ENCODE measurements around the gene TASOR2. TPM values are rescaled to one million over a fixed set of nuclear protein-coding genes. Genes with fewer than 3 reads are reported as not detected.

The TASOR2 gene
- total RNA-seq, 1 experiment from 2014 or later = 80.3 TPM

DNA sequence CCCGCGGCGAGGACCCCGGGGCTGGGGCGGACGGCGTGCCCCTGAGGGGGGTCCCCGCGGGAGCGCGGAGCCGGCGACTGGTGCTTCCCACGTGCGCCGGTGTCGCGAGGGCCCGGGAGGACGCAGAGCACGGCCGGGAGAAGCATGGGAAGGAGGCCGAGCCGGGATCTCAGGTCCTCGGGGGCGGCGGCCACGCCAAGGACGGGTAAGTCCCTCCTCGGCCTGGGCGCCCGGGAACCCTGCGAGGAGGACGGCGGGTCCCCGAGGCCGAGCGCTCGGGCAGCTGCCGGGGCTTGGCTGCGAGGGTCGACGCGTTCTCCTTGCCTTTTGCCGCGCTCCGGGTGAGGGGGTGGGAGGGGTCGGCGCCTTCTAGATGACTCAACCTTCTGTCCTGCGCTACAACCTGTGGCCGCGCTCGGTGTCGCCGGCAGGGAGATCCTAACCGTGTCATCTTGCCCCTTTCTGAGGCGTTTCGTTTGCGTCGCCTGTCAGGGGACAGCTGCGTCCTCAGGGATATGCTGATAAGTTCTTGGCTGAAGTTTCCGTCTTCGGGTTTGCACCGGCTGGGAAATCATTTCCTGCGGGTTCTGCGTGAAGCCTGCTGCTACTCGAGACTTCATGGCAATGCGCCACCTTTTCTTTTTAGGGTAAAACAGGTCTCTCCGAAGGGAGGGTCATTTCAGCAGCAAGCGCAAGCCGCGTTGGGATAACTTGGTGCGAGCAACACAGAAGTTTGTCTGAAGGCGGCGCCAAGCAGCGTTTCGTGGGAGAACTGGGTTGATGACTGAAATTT is 529 bp downstream of the TASOR2 start (continued):
- TF ChIP-seq TCF7L2 (IDR thresholded peaks at IDR 0.05; ENCODE audit: borderline replicate concordance, extremely low read depth, insufficient read depth, insufficient read length) = no peak
- no peak for TF ChIP-seq ZNF274 (IDR thresholded peaks at IDR 0.05; ENCODE audit: low read depth, low read length)
- no peak for TF ChIP-seq SRF (IDR thresholded peaks at IDR 0.05; ENCODE audit: low read depth)
- no peak for TF ChIP-seq CBX3 (IDR thresholded peaks at IDR 0.05; ENCODE audit: low read depth)
- no peak for TF ChIP-seq SP1 (IDR thresholded peaks at IDR 0.05; ENCODE audit: low read depth)

DNA sequence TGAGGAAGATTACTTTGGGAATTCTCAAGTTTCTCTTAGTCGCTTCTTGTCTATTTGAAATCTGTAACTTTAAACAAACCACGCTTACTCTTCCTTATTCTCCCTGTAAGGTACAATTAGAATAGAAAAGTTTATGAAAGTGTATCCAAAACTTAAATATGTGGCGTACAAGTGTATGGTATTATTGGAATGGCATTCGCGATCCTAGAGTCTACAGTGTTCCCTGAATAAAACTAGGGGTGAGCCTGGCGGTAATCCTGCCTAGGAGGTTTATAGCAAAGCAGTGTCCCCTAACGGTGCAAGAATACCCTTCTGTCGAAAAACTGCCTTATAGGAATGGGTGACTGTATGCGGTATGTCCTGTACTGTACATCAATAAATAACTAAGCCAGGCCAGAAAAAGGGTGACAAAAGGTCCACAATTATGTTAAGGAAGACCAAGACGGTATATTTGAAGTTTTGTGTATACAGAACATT is 1.2 kb downstream of the TASOR2 start:
- POLR2A ChIA-PET = no interaction called here
- CTCF ChIA-PET = no interaction called here
- intact Hi-C loops (cut with micrococcal nuclease) = loop anchor here (2.0 kb wide), 1 partner anchor 187 kb away; no protein-coding TSS in a partner anchor
- TSS peak; percentile 55 for BruUV-seq (replicated peaks)
- DNase-seq (ENCODE audit: low read depth, low spot score) (no peak), ATAC-seq (no peak)
- Histone ChIP-seq H3K27ac (ENCODE audit: low read depth, low read length) (peak overlapping the region; percentile 87), H2AFZ (ENCODE audit: low read depth, low read length, poor library complexity, severe bottlenecking) (no peak overlapping the region), H3K4me1 (ENCODE audit: control insufficient read depth in 1 of 2, insufficient read depth in 2 of 2, low read length in 2 of 2) (peaks cover 4 to 16% of the 10 kb centered on the region in 2 experiments; a peak in 3 of 4 replicates), H3K79me2 (ENCODE audit: insufficient read depth, low read length) (peaks cover 59% of the 10 kb centered on the region), H3K4me2 (ENCODE audit: low read length) (peak overlapping the region; percentile 81), H3K27me3 (ENCODE audit: insufficient read depth, low read length) (no peaks in the 10 kb centered on the region), H3K9ac (ENCODE audit: low read length) (peak overlapping the region; percentile 79), H3K9me3 (ENCODE audit: control insufficient read depth in 1 of 2, insufficient read depth in 1 of 2, low read depth in 1 of 2, low read length in 2 of 2) (no peaks in the 10 kb centered on the region), H3K4me3 (replicated peaks in 1 of 2; ENCODE audit: low read depth in 1 of 2, low read length in 2 of 2) (peak overlapping the region; percentile 71 to 89), H4K20me1 (ENCODE audit: insufficient read depth) (peaks cover 16% of the 10 kb centered on the region; the same call in 1 of the 2 replicates), H3K9me2 (ENCODE audit: insufficient read depth) (no peaks in the 10 kb centered on the region), H3K36me3 (ENCODE audit: control insufficient read depth in 1 of 2, insufficient read depth in 2 of 2, low read length in 2 of 2) (no peaks in the 10 kb centered on the region; a peak in 1 of 4 replicates)
- RAD21 ChIA-PET (ENCODE audit: low non-redundant PET in 1 of 2, low total read pairs in 2 of 2, uncharacterized antibody in 2 of 2, unreplicated experiment in 2 of 2) = no interaction called here
- no peak for TF ChIP-seq JUND (IDR thresholded peaks at IDR 0.05)
- no peak for TF ChIP-seq POLR2A (IDR thresholded peaks at IDR 0.05; ENCODE audit: borderline replicate concordance, extremely low read depth, insufficient read depth, insufficient read length)
- TF ChIP-seq EZH2phosphoT487 (IDR thresholded peaks at IDR 0.05; ENCODE audit: borderline replicate concordance) = no peak
- no peak for TF ChIP-seq YY1 (IDR thresholded peaks at IDR 0.05; ENCODE audit: extremely low read depth, insufficient replicate concordance, low read depth, low read length)
- no peak for TF ChIP-seq EZH2 (IDR thresholded peaks at IDR 0.05)
- no peak for TF ChIP-seq ZFX (IDR thresholded peaks at IDR 0.05)
- TF ChIP-seq TCF7L2 (IDR thresholded peaks at IDR 0.05; ENCODE audit: borderline replicate concordance, extremely low read depth, insufficient read depth, insufficient read length) = no peak
- no peak for TF ChIP-seq EGR1 (IDR thresholded peaks at IDR 0.05; ENCODE audit: low read depth)
- no peak for TF ChIP-seq ZNF274 (IDR thresholded peaks at IDR 0.05; ENCODE audit: low read depth, low read length)
- TF ChIP-seq, protein P1, sequence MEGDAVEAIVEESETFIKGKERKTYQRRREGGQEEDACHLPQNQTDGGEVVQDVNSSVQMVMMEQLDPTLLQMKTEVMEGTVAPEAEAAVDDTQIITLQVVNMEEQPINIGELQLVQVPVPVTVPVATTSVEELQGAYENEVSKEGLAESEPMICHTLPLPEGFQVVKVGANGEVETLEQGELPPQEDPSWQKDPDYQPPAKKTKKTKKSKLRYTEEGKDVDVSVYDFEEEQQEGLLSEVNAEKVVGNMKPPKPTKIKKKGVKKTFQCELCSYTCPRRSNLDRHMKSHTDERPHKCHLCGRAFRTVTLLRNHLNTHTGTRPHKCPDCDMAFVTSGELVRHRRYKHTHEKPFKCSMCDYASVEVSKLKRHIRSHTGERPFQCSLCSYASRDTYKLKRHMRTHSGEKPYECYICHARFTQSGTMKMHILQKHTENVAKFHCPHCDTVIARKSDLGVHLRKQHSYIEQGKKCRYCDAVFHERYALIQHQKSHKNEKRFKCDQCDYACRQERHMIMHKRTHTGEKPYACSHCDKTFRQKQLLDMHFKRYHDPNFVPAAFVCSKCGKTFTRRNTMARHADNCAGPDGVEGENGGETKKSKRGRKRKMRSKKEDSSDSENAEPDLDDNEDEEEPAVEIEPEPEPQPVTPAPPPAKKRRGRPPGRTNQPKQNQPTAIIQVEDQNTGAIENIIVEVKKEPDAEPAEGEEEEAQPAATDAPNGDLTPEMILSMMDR (IDR thresholded peaks at IDR 0.05 in 2 of 3, conservative IDR thresholded peaks at IDR 0.05 in 1 of 3; ENCODE audit: borderline replicate concordance in 1 of 3, insufficient read depth in 1 of 3, low read depth in 2 of 3, low read length in 2 of 3) = no peak

Measured in HCT116 (cell line).